Endothelial cell of umbilical vein (primary cell): ENCODE data around the gene LAMP1. TPM values are rescaled to one million over a fixed set of nuclear protein-coding genes. Genes with fewer than 3 reads are reported as not detected.

Experiments
- BruUV-seq: library from RNA; stranded (reverse); fragments of 400-500 nt; replicated peaks from 2 replicates; lab custom pipeline; 2021; lab: Mats Ljungman, UMichigan
- CTCF ChIA-PET: fragments of 300-600, 350-600 bp; sonication (Branson Sonifier 250); formaldehyde crosslinking; loops from one replicate; lab custom pipeline; 2021; ENCODE audit warnings: antibody characterized with exemption, inconsistent platforms; lab: Charles Lee
- POLR2A ChIA-PET: fragments of 300-600, 350-600 bp; sonication (Branson Sonifier 250); formaldehyde crosslinking; loops from one replicate; lab custom pipeline; 2021; ENCODE audit warnings: antibody characterized with exemption, inconsistent platforms; lab: Charles Lee
- DNase-seq: peaks from one replicate; pipeline ENCODE4 v3.0.0-alpha.2; 2011; ENCODE audit warnings: low read depth, low spot score
- FAIRE-seq: peaks from 2 replicates; lab custom pipeline; 2011; peaks lifted over from hg19 to GRCh38; lab: Jason Lieb, UNC
- H2AFZ ChIP-seq: 2 replicates; pipeline ENCODE4 v1.6.0; 2012; ENCODE audit warnings: low read depth, low read length, control low read depth, inconsistent platforms
- H3K27ac ChIP-seq: 2 replicates; pipeline ENCODE4 v1.5.1; 2011; ENCODE audit warnings: low read depth, mild to moderate bottlenecking, control low read depth, low read length, moderate library complexity; ENCODE audit not compliant: insufficient read depth
- H3K27me3 ChIP-seq, 2 experiments: 2 replicates each; pipeline versions ENCODE4 v1.6.0 to v1.6.1; 2011; ENCODE audit warnings: low read length in 2 of 2, mixed read lengths in 1 of 2; ENCODE audit not compliant: control insufficient read depth in 2 of 2, insufficient read depth in 2 of 2
- H3K36me3 ChIP-seq, 2 experiments: 2 replicates in 1 of 2; 3 replicates in 1 of 2; pipeline ENCODE4 v1.5.1; 2011; ENCODE audit warnings: low read length in 2 of 2, mild to moderate bottlenecking in 1 of 2, moderate library complexity in 1 of 2; ENCODE audit not compliant: control insufficient read depth in 2 of 2, insufficient read depth in 2 of 2; ENCODE audit errors: extremely low read depth in 1 of 2
- H3K4me1 ChIP-seq: 3 replicates; pipeline ENCODE4 v1.5.1; 2011; ENCODE audit warnings: mild to moderate bottlenecking, low read length; ENCODE audit not compliant: control insufficient read depth, insufficient read depth; ENCODE audit errors: extremely low read depth
- H3K4me2 ChIP-seq: 2 replicates; pipeline ENCODE4 v1.6.1; 2011; ENCODE audit warnings: low read length, control low read depth, mixed read lengths; ENCODE audit not compliant: insufficient read depth
- H3K4me3 ChIP-seq, 3 experiments: fragments of 200-600 bp in 1 of 3; sonication (generic), shearing (Covaris generic) in 1 of 3; replicated peaks in 1 of 3; 2 replicates each; pipeline ENCODE4 v1.5.1; 2011 to 2016; ENCODE audit warnings: control low read depth in 3 of 3, low read length in 3 of 3, mild to moderate bottlenecking in 2 of 3, inconsistent platforms in 1 of 3, low read depth in 1 of 3, moderate library complexity in 1 of 3; ENCODE audit not compliant: insufficient read depth in 1 of 3
- H3K79me2 ChIP-seq: 2 replicates; pipeline ENCODE4 v1.6.0; 2012; ENCODE audit warnings: low read length, inconsistent platforms; ENCODE audit not compliant: control insufficient read depth, insufficient read depth
- H3K9ac ChIP-seq: replicated peaks from 2 replicates; pipeline ENCODE3; 2011; ENCODE audit warnings: low read length, control low read depth; ENCODE audit not compliant: insufficient read depth; ENCODE audit errors: extremely low read depth
- H3K9me1 ChIP-seq: replicated peaks from 3 replicates; pipeline ENCODE4 v1.6.0; 2011; ENCODE audit warnings: mild to moderate bottlenecking, low read length; ENCODE audit not compliant: control insufficient read depth, insufficient read depth; ENCODE audit errors: extremely low read depth
- H3K9me3 ChIP-seq: replicated peaks from 2 replicates; pipeline ENCODE4 v1.5.1; 2012; ENCODE audit warnings: low read length, inconsistent platforms; ENCODE audit not compliant: control insufficient read depth, insufficient read depth
- H4K20me1 ChIP-seq: replicated peaks from 2 replicates; pipeline ENCODE3; 2011; ENCODE audit warnings: mild to moderate bottlenecking, low read length; ENCODE audit not compliant: control insufficient read depth, insufficient read depth; ENCODE audit errors: extremely low read depth
- CTCF ChIP-seq, 2 donors: IDR thresholded peaks; 1 replicate in 1 of 2; 2 replicates in 1 of 2; pipeline ENCODE4 v1.5.1; 2011; ENCODE audit warnings: low read length in 2 of 2, mild to moderate bottlenecking in 2 of 2, moderate library complexity in 2 of 2, control low read depth in 1 of 2, inconsistent platforms in 1 of 2, low read depth in 1 of 2; ENCODE audit not compliant: insufficient read depth in 1 of 2; ENCODE audit errors: extremely low read depth in 1 of 2
- EZH2 ChIP-seq: IDR thresholded peaks from 2 replicates; pipeline ENCODE4 v1.6.1; 2012; ENCODE audit warnings: borderline replicate concordance, low read depth, mild to moderate bottlenecking, moderate library complexity, low read length, inconsistent platforms; ENCODE audit not compliant: severe bottlenecking
- FOS ChIP-seq: IDR thresholded peaks from 2 replicates; pipeline ENCODE4 v1.6.1; 2011; ENCODE audit warnings: mild to moderate bottlenecking, low read length, moderate library complexity, borderline replicate concordance; ENCODE audit not compliant: insufficient read depth
- GATA2 ChIP-seq: IDR thresholded peaks from 2 replicates; pipeline ENCODE4 v1.7.0; 2011; ENCODE audit warnings: low read depth, mild to moderate bottlenecking, moderate library complexity, mixed read lengths, low read length; ENCODE audit not compliant: insufficient read length, insufficient read depth
- JUN ChIP-seq: IDR thresholded peaks from 2 replicates; pipeline ENCODE4 v1.6.1; 2011; ENCODE audit warnings: borderline replicate concordance, low read depth; ENCODE audit not compliant: insufficient read length, insufficient read depth
- MAX ChIP-seq: IDR thresholded peaks from 2 replicates; pipeline ENCODE4 v1.6.1; 2011; ENCODE audit not compliant: insufficient read depth, insufficient read length
- MYC ChIP-seq: IDR thresholded peaks from one replicate; pipeline ENCODE4 v1.6.1; 2011; ENCODE audit warnings: mild to moderate bottlenecking, low read depth, low read length
- POLR2A ChIP-seq: IDR thresholded peaks from 2 replicates; pipeline ENCODE4 v1.6.1; 2012; ENCODE audit warnings: low read depth, mild to moderate bottlenecking, control low read depth, low read length
- POLR2AphosphoS5 ChIP-seq: IDR thresholded peaks from 2 replicates; pipeline ENCODE4 v1.6.1; 2012; ENCODE audit warnings: low read depth, mild to moderate bottlenecking, control low read depth, low read length, moderate library complexity; ENCODE audit not compliant: insufficient read depth
- dilution Hi-C: fragments of 300-500 bp; cut with MboI; formaldehyde crosslinking; loops from one replicate; pipeline ENCODE4 v1.15.0; 2019; ENCODE audit warnings: low sequenced_read_pairs; ENCODE audit not compliant: extremely low pct_ligation_motif_present
- intact Hi-C: fragments of 100-400 bp; cut with micrococcal nuclease; formaldehyde crosslinking; loops from one replicate; pipeline ENCODE4 v1.10.0; 2022
- polyA plus RNA-seq, 4 experiments: library from polyadenylated mRNA; depleted of rRNA in 3 of 4; stranded (reverse) in 3 of 4; unstranded in 1 of 4; fragments of >200 nt; gene quantifications; 2 replicates each; pipeline versions ENCODE4 v1.2.1 to v1.2.3, GENCODE V29; 2011 to 2012; ENCODE audit warnings: missing spikeins in 1 of 4
- total RNA-seq: library from RNA; stranded (reverse); gene quantifications from 2 replicates; pipeline ENCODE4 v1.2.3, GENCODE V29; 2021

The LAMP1 gene
- total and polyA plus RNA-seq, 2 donors (not counting 3 experiments of a cell fraction or from before 2014, with no cell fraction given), result 262 to 285 TPM

GRCh38 chr13:113327766-113328471 is 30.9 kb downstream of the LAMP1 start:
- Histone ChIP-seq H3K4me1 (no peaks in the 10 kb centered on the region), H4K20me1 (no peaks in the 10 kb centered on the region), H2AFZ (no peak overlapping the region), H3K27ac (no peak overlapping the region), H3K4me3 (no peak overlapping the region), H3K27me3 (no peaks in the 10 kb centered on the region), H3K79me2 (no peaks in the 10 kb centered on the region), H3K9ac (no peak overlapping the region), H3K9me3 (no peaks in the 10 kb centered on the region), H3K9me1 (no peaks in the 10 kb centered on the region), H3K4me2 (no peak overlapping the region), H3K36me3 (peaks cover 3 to 7% of the 10 kb centered on the region in 2 experiments)
- DNase-seq (no peak), FAIRE-seq (no peak)
- dilution Hi-C loops, result no loop called here
- ChIA-PET CTCF (interaction anchor here (1.6 kb wide), 1 partner anchor 9 kb away, joined by 4 read pairs; no protein-coding TSS in a partner anchor), POLR2A (no interaction called here)
- TF ChIP-seq GATA2 (no peak), POLR2A (peak; percentile 36), POLR2AphosphoS5 (peak; percentile 23), MAX (no peak)
- no TSS peak for BruUV-seq
- intact Hi-C loops, result no loop called here

GRCh38 chr13:113328851-113329250 is 31.8 kb downstream of the LAMP1 start:
- DNase-seq, result no peak
- Histone ChIP-seq H3K9me1 (no peaks in the 10 kb centered on the region), H3K4me1 (no peaks in the 10 kb centered on the region), H3K9ac (no peak overlapping the region), H4K20me1 (no peaks in the 10 kb centered on the region), H3K9me3 (no peaks in the 10 kb centered on the region), H3K27me3 (no peaks in the 10 kb centered on the region), H3K4me2 (no peak overlapping the region), H3K36me3 (peaks cover 1 to 2% of the 10 kb centered on the region in 2 experiments), H3K79me2 (no peaks in the 10 kb centered on the region), H3K27ac (no peak overlapping the region), H3K4me3 (no peak overlapping the region), H2AFZ (no peak overlapping the region)
- BruUV-seq, result no TSS peak
- no peak for TF ChIP-seq MAX
- no peak for TF ChIP-seq CTCF (IDR thresholded peaks at IDR 0.05; ENCODE audit: extremely low read depth in 1 of 2, insufficient read depth in 1 of 2, low read depth in 1 of 2, low read length in 2 of 2)
- no peak for TF ChIP-seq POLR2A
- no peak for TF ChIP-seq POLR2AphosphoS5
- TF ChIP-seq JUN, result no peak
- no peak for TF ChIP-seq FOS
- TF ChIP-seq MYC, result no peak
- TF ChIP-seq GATA2, result no peak
- TF ChIP-seq EZH2, result no peak
- ChIA-PET CTCF (interaction anchor here (0.5 to 1.6 kb wide), 2 partner anchors 8 to 81 kb away, joined by 4 read pairs; no protein-coding TSS in a partner anchor), POLR2A (no interaction called here)
- intact Hi-C loops (no loop called here), dilution Hi-C loops (no loop called here)
- FAIRE-seq, result no peak
